H1 (cell line): ENCODE results near the gene PRRT2. TPM values are rescaled to one million over a fixed set of nuclear protein-coding genes. Genes with fewer than 3 reads are reported as not detected.

Experiments
- CTCF ChIA-PET: fragments of 300-600 bp; sonication (Branson Sonifier 250); formaldehyde crosslinking; loops from one replicate; lab custom pipeline; 2021; ENCODE audit not compliant: partially characterized antibody; lab: Charles Lee
- POLR2A ChIA-PET: fragments of 300-600 bp; sonication (Branson Sonifier 250); formaldehyde crosslinking; loops from one replicate; lab custom pipeline; 2021; ENCODE audit warnings: inconsistent platforms; ENCODE audit not compliant: partially characterized antibody; lab: Charles Lee
- DNase-seq, 2 experiments: peaks; one replicate each; pipeline versions ENCODE4 v3.0.0 to v3.0.0-alpha.2; 2010 to 2022; ENCODE audit warnings: low spot score in 2 of 2, low read depth in 1 of 2, mixed read lengths in 1 of 2
- FAIRE-seq: peaks from 2 replicates; lab custom pipeline; 2011; peaks lifted over from hg19 to GRCh38; lab: Jason Lieb, UNC
- H2AFZ ChIP-seq: 2 replicates; pipeline ENCODE4 v1.8.1; 2012; ENCODE audit warnings: low read length, inconsistent platforms
- H2AK5ac ChIP-seq: 2 replicates; pipeline ENCODE4 v1.6.1; 2013; ENCODE audit warnings: low read depth, low read length
- H2BK120ac ChIP-seq: replicated peaks from 2 replicates; pipeline ENCODE3; 2013; ENCODE audit warnings: low read depth, low read length, inconsistent platforms
- H2BK12ac ChIP-seq: 2 replicates; pipeline ENCODE4 v1.6.1; 2013; ENCODE audit warnings: low read depth, low read length
- H2BK15ac ChIP-seq: 2 replicates; pipeline ENCODE4 v1.6.1; 2013; ENCODE audit warnings: low read length
- H2BK20ac ChIP-seq: 2 replicates; pipeline ENCODE4 v1.6.1; 2013; ENCODE audit warnings: low read length
- H2BK5ac ChIP-seq: 2 replicates; pipeline ENCODE4 v1.6.1; 2013; ENCODE audit warnings: low read depth, low read length
- H3K14ac ChIP-seq: 2 replicates; pipeline ENCODE4 v1.6.1; 2013; ENCODE audit warnings: inconsistent platforms; ENCODE audit not compliant: insufficient read length
- H3K18ac ChIP-seq: 2 replicates; pipeline ENCODE4 v1.6.1; 2013; ENCODE audit warnings: low read length; ENCODE audit errors: extremely low read depth
- H3K23ac ChIP-seq: 2 replicates; pipeline ENCODE4 v1.6.1; 2013; ENCODE audit warnings: inconsistent platforms; ENCODE audit not compliant: insufficient read length
- H3K23me2 ChIP-seq: 2 replicates; pipeline ENCODE4 v1.6.1; 2013; ENCODE audit warnings: low read depth, low read length
- H3K27ac ChIP-seq: 2 replicates; pipeline ENCODE4 v1.6.1; 2011; ENCODE audit warnings: low read depth, low read length, inconsistent platforms
- H3K27me3 ChIP-seq, 4 experiments: replicated peaks in 1 of 4; 1 replicate in 1 of 4; 2 replicates in 3 of 4; pipeline versions ENCODE4 v1.6.1 to v1.8.1; 2011 to 2013; ENCODE audit warnings: low read length in 3 of 4, mild to moderate bottlenecking in 3 of 4, inconsistent platforms in 2 of 4, mixed read lengths in 2 of 4, moderate library complexity in 1 of 4; ENCODE audit not compliant: control insufficient read depth in 3 of 4, insufficient read depth in 3 of 4; ENCODE audit errors: extremely low read depth in 1 of 4
- H3K36me3 ChIP-seq, 4 experiments: 2 replicates each; pipeline versions ENCODE4 v1.6.1 to v1.8.1; 2011 to 2013; ENCODE audit warnings: mild to moderate bottlenecking in 4 of 4, low read length in 3 of 4, moderate library complexity in 2 of 4, control low read depth in 1 of 4, inconsistent platforms in 1 of 4; ENCODE audit not compliant: insufficient read depth in 4 of 4, control insufficient read depth in 2 of 4
- H3K4ac ChIP-seq: replicated peaks from 2 replicates; pipeline ENCODE3; 2013; ENCODE audit warnings: low read length, low read depth, mixed read lengths, inconsistent platforms; ENCODE audit not compliant: insufficient read length
- H3K4me1 ChIP-seq, 4 experiments: replicated peaks in 1 of 4; 1 replicate in 1 of 4; 2 replicates in 3 of 4; pipeline versions ENCODE4 v1.6.1 to v1.8.1; 2011 to 2013; ENCODE audit warnings: low read length in 3 of 4, inconsistent platforms in 2 of 4, mixed read lengths in 1 of 4; ENCODE audit not compliant: insufficient read depth in 4 of 4, control insufficient read depth in 3 of 4
- H3K4me2 ChIP-seq, 2 experiments: 2 replicates each; pipeline versions ENCODE4 v1.6.1 to v1.8.1; 2011 to 2013; ENCODE audit warnings: low read depth in 2 of 2, low read length in 2 of 2, control low read depth in 1 of 2, inconsistent platforms in 1 of 2, mild to moderate bottlenecking in 1 of 2; ENCODE audit not compliant: insufficient read depth in 1 of 2
- H3K4me3 ChIP-seq, 4 experiments: fragments of 200-600, 300-600 bp in 1 of 4; sonication (generic), shearing (Covaris generic), sonication (Bioruptor Twin) in 1 of 4; 2 replicates each; pipeline versions ENCODE4 v1.5.1 to v1.8.1; 2011 to 2016; ENCODE audit warnings: low read length in 4 of 4, low read depth in 3 of 4, control low read depth in 2 of 4, inconsistent platforms in 2 of 4, mild to moderate bottlenecking in 2 of 4, mixed read lengths in 1 of 4, moderate library complexity in 1 of 4; ENCODE audit not compliant: insufficient read depth in 2 of 4; ENCODE audit errors: extremely low read depth in 1 of 4
- H3K56ac ChIP-seq: replicated peaks from 2 replicates; pipeline ENCODE3; 2013; ENCODE audit warnings: low read depth, mild to moderate bottlenecking, mixed read lengths, low read length, inconsistent platforms; ENCODE audit not compliant: insufficient read length
- H3K79me1 ChIP-seq: 2 replicates; pipeline ENCODE4 v1.6.1; 2013; ENCODE audit warnings: low read depth, low read length, control low read depth
- H3K79me2 ChIP-seq, 2 experiments: 2 replicates each; pipeline versions ENCODE4 v1.6.1 to v1.8.1; 2012 to 2013; ENCODE audit warnings: low read length in 2 of 2, mild to moderate bottlenecking in 2 of 2, inconsistent platforms in 1 of 2; ENCODE audit not compliant: insufficient read depth in 2 of 2, control insufficient read depth in 1 of 2
- H3K9ac ChIP-seq, 4 experiments: replicated peaks in 1 of 4; 1 replicate in 1 of 4; 2 replicates in 3 of 4; pipeline versions ENCODE4 v1.6.1 to v1.8.1; 2011 to 2013; ENCODE audit warnings: low read depth in 3 of 4, low read length in 3 of 4, control low read depth in 2 of 4, mild to moderate bottlenecking in 2 of 4, moderate library complexity in 2 of 4, inconsistent platforms in 1 of 4; ENCODE audit errors: extremely low read depth in 1 of 4
- H3K9me3 ChIP-seq, 2 experiments: 2 replicates each; pipeline versions ENCODE4 v1.6.1 to v1.8.1; 2012 to 2013; ENCODE audit warnings: mild to moderate bottlenecking in 2 of 2, moderate library complexity in 2 of 2, control low read depth in 1 of 2, inconsistent platforms in 1 of 2, low read depth in 1 of 2, low read length in 1 of 2, mixed read lengths in 1 of 2; ENCODE audit not compliant: insufficient read depth in 2 of 2
- H4K20me1 ChIP-seq, 2 experiments: replicated peaks in 1 of 2; 2 replicates each; pipeline versions ENCODE3 to v1.8.1; 2011 to 2013; ENCODE audit warnings: inconsistent platforms in 2 of 2, low read length in 2 of 2, mild to moderate bottlenecking in 1 of 2; ENCODE audit not compliant: insufficient read depth in 2 of 2, control insufficient read depth in 1 of 2
- H4K5ac ChIP-seq: 2 replicates; pipeline ENCODE4 v1.6.1; 2013; ENCODE audit warnings: low read length, low read depth, mixed read lengths, inconsistent platforms; ENCODE audit not compliant: insufficient read length
- H4K8ac ChIP-seq: 2 replicates; pipeline ENCODE4 v1.8.0; 2013; ENCODE audit warnings: mild to moderate bottlenecking, moderate library complexity, low read length, inconsistent platforms; ENCODE audit not compliant: insufficient read depth; ENCODE audit errors: extremely low read depth
- H4K91ac ChIP-seq: replicated peaks from 2 replicates; pipeline ENCODE3; 2013; ENCODE audit warnings: low read length, mixed read lengths, inconsistent platforms; ENCODE audit not compliant: insufficient read length
- EZH2 ChIP-seq: fragments of 200-600 bp; sonication (generic); IDR thresholded peaks from 2 replicates; pipeline ENCODE4 v1.7.1; 2012; ENCODE audit warnings: low read depth, mild to moderate bottlenecking, moderate library complexity, low read length, inconsistent platforms; ENCODE audit not compliant: severe bottlenecking
- KDM4A ChIP-seq: IDR thresholded peaks from one replicate; pipeline ENCODE4 v1.7.1; 2012; ENCODE audit warnings: low read depth, mild to moderate bottlenecking, moderate library complexity, low read length, inconsistent platforms; ENCODE audit not compliant: severe bottlenecking
- KDM5A ChIP-seq: fragments of 200-600 bp; IDR thresholded peaks from 2 replicates; pipeline ENCODE4 v1.7.1; 2012; ENCODE audit warnings: mild to moderate bottlenecking, low read length, inconsistent platforms, mixed read lengths
- WGBS, 2 experiments: shearing (Covaris generic) in 1 of 2; methylation state at CpG; one replicate each; pipeline versions ENCODE4 v1.1.6 to v1.1.7; 2013 to 2015; ENCODE audit warnings: low lambda C conversion rate in 2 of 2, mixed read lengths in 2 of 2, inconsistent platforms in 1 of 2, low coverage in 1 of 2, missing lambda C conversion rate in 1 of 2; ENCODE audit not compliant: insufficient replicate concordance in 2 of 2, insufficient coverage in 1 of 2, insufficient read length in 1 of 2; ENCODE audit errors: extremely low coverage in 1 of 2, missing lambda C conversion rate in 1 of 2; 5-methylcytosine and 5-hydroxymethylcytosine counted together
- polyA plus RNA-seq, 7 experiments: library from polyadenylated mRNA; depleted of rRNA in 3 of 7; stranded (reverse) in 5 of 7; unstranded in 2 of 7; fragments of >200 nt in 5 of 7; fragments of 200-250 nt in 2 of 7; gene quantifications; 1 replicate in 5 of 7; 2 replicates in 1 of 7; 4 replicates in 1 of 7; pipeline versions ENCODE4 v1.2.1 to v1.2.3, GENCODE V29; 2011 to 2013; ENCODE audit warnings: missing spikeins in 2 of 7, mixed read lengths in 2 of 7
- total RNA-seq: library from RNA; stranded (reverse); fragmentation: NEBNext Ultra II Directional; extraction: Animal tissue kit (Norgen Biotek cat#: 25700); gene quantifications from 2 replicates; pipeline ENCODE4 v1.2.1, GENCODE V29; 2021

The PRRT2 gene
- total and polyA plus RNA-seq, 2 of the 8 experiments (the other 6 are each of a cell fraction or from before 2014, with no cell fraction given), result 12.8 to 32.6 TPM

DNA sequence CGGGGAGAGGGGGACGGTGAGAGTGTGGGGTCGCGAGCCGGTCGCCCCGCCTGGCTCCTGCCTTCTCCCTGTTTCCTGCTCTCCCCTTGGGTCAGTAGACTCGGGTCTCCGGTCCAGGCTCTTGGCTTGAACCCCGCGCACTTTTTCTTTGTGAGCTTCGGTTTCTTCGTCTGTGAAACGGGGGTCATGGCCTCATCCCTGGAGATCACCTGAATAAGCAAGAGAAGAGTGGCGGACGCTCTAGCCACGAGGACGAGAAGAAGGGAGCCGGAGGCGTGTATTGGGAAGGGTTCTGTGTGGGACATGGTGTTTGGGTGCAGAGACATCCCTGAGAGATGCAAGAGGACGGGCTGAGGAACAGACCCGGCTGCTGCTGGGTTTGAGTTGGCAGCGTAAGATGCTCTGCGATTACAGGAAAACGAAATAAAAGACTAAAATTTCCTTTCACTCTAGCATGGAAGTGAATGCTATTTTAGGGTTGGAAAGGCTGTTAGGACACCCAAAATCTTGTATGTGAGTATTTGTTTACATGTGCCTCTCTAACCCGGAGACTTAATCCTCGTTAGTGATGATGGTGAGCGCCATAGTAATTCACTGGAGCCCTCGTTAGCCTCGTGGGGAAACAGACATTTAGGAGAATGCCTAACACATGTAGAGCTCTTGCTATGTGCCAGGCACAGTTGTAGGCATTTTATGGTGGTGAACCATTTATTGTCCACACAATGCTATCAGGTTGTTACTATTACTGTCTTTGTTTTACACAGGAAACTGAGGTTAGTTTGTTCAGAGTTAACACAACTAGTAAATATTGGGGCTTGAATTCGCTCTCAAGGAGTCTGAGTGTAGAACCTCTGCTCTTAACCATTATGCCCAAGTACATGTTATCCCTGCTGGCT, 20.8 kb upstream of the PRRT2 start:
- Histone ChIP-seq H3K56ac (peak overlapping the region; percentile 50), H4K91ac (peak overlapping the region; percentile 95), H3K9ac (peak overlapping the region; percentile 73 to 88 (median 85)), H4K20me1 (peaks cover 3 to 14% of the 10 kb centered on the region in 2 experiments), H3K4me3 (peak overlapping the region; percentile 92 to 98 (median 96)), H2AK5ac (peak overlapping the region; percentile 86; the same call in 1 of the 2 replicates), H3K4ac (peak overlapping the region; percentile 48), H2BK5ac (peak overlapping the region; percentile 97), H2AFZ (peak overlapping the region; percentile 73; the same call in 1 of the 2 replicates), H3K36me3 (peaks cover 0 to 15% (median 3%) of the 10 kb centered on the region in 4 experiments; a peak in 5 of 8 replicates), H3K79me1 (peaks cover 12% of the 10 kb centered on the region; the same call in 1 of the 2 replicates), H2BK15ac (no peak overlapping the region), H3K4me2 (peak overlapping the region; percentile 74 to 100), H3K27me3 (no peaks in the 10 kb centered on the region), H4K5ac (peak overlapping the region; percentile 94), H2BK120ac (no peak overlapping the region), H2BK12ac (0 out of 2 replicates have a peak overlapping the region, but pooled peaks have one; percentile 27), H4K8ac (peak overlapping the region; percentile 87), H3K27ac (peak overlapping the region; percentile 66; the same call in 1 of the 2 replicates), H3K9me3 (no peaks in the 10 kb centered on the region), H3K23me2 (peaks cover 14% of the 10 kb centered on the region), H3K79me2 (peaks cover 28 to 55% of the 10 kb centered on the region in 2 experiments), H3K18ac (peak overlapping the region; percentile 97), H3K14ac (no peak overlapping the region), H3K4me1 (peaks cover 0 to 13% (median 5%) of the 10 kb centered on the region in 4 experiments; a peak in 6 of 7 replicates), H2BK20ac (no peak overlapping the region), H3K23ac (no peak overlapping the region)
- WGBS, 2 experiments, result 5% methylated on average over 31 of the region's 31 CpGs; no CpG with 5 or more reads in 1 of the 2 experiments
- DNase-seq (no peak), FAIRE-seq (no peak)
- CTCF ChIA-PET, result interaction anchor here (0.8 to 2.8 kb wide), 12 partner anchors 10 to 99 kb away, joined by 3 to 23 read pairs (median 6); partner anchors contain the start of genes MAZ and PAGR1
- POLR2A ChIA-PET, result interaction anchor here (0.7 to 3.7 kb wide), 34 partner anchors 11 to 300 kb away, joined by 3 to 58 read pairs (median 4); partner anchors contain the start of genes CDIPT, MAZ, PAGR1 and TBX6
- peak; percentile 21; the same call in 1 of the 2 replicates for TF ChIP-seq KDM5A
- TF ChIP-seq KDM4A, result peak; percentile 36
- no peak for TF ChIP-seq EZH2
